Stimulated activated naive CD8-positive, alpha-beta T cell treated with anti-CD3 and anti-CD28 coated beads, Interleukin-15, amount 100 ng/mL, for 72 hours (primary cell): Measurements from ENCODE around the gene POLK.
"Not testable (repeated sequence)": the region's sequence is repeated elsewhere in the genome, so short reads cannot be mapped to it uniquely, and the experiment has no call there.

Experiments
- ATAC-seq: fragments of 150-1000 bp; cut with Tn5 transposase; 2 replicates; pipeline ENCODE4 v1.10.0; 2021; ENCODE audit warnings: mild to moderate bottlenecking, moderate library complexity
- DNase-seq, 2 donors: peaks; one replicate each; pipeline ENCODE4 v3.0.0; 2021 to 2022
- H3K27ac Mint-ChIP-seq, 2 donors: one replicate each; pipeline ENCODE4 v1.8.0; 2022; ENCODE audit warnings: mild to moderate bottlenecking in 2 of 2, mixed read lengths in 2 of 2, moderate library complexity in 2 of 2
- H3K27me3 Mint-ChIP-seq: one replicate; pipeline ENCODE4 v1.8.0; 2022; ENCODE audit warnings: mixed read lengths
- H3K4me1 Mint-ChIP-seq: one replicate; pipeline ENCODE4 v1.8.0; 2022; ENCODE audit warnings: mild to moderate bottlenecking, mixed read lengths
- H3K4me3 Mint-ChIP-seq, 2 donors: one replicate each; pipeline ENCODE4 v1.8.0; 2022; ENCODE audit warnings: mild to moderate bottlenecking in 2 of 2, mixed read lengths in 2 of 2, moderate library complexity in 1 of 2
- H3K9me3 Mint-ChIP-seq, 2 donors: one replicate each; pipeline ENCODE4 v1.8.0; 2022; ENCODE audit warnings: mixed read lengths in 2 of 2

The POLK gene

DNA sequence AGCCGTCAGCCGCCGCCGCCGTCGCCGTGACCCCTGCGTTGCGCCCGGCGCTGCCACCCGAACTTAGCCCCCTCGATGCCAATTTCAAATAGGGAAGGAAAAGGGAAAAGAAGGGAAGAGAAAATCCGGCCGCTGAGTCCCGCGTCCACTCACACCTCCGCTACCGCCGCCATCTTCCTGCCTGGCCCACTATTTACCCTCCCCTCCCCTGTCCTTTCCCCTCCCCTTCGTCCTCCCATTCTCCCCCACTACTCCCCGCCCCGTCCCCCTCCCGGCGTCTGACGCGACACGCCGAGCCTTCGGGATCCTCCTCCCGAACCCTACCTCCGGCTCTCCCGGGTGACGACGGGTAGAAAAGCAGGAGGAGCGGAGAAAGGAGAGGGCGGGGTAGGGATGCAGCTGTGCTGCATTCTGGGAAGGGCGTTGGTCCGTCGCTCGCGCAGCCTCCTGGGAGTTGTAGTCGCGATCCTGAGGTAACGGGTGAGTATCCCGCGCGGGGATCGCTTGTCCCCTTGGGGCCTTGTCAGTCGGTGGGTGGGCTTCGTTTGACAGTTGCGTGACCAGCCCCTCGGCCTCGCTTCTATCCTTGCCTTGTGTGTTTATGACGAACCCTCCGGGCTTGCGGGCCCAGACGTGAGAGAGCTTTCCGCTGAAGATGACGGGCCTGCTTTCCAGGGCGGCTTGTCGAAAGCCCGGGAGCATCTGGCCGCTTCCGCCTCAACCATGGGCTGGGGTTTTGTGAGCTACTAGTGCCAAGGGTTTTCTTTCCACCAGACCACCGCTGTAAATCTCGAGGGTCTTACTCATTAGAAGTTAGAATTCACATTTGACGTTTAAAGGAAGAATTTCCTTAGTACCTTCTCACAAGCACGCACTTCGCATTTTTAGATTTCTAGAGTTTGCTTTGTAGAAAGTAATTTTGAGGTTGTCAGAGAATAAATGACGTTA is at the start of gene POLK, which contains the start of gene CERT1:
Gene POLK (plus strand): TSS at position 457 of the 948 bp plus-strand sequence.
Gene CERT1 (minus strand): TSS at position 195 of the 948 bp plus-strand sequence. CDS start 422 bp downstream, outside the sequence.
- Mint-ChIP-seq H3K27ac (peak within 1 kb of the TSS; percentile 92 to 95), H3K4me1 (peaks cover 52% of the 10 kb centered on the region), H3K27me3 (no peaks in the 10 kb centered on the region), H3K4me3 (peak within 1 kb of the TSS; percentile 82 to 88), H3K9me3 (no peaks in the 10 kb centered on the region)
- peak; percentile 93 for ATAC-seq
- peak; percentile 91 to 96 for DNase-seq

DNA sequence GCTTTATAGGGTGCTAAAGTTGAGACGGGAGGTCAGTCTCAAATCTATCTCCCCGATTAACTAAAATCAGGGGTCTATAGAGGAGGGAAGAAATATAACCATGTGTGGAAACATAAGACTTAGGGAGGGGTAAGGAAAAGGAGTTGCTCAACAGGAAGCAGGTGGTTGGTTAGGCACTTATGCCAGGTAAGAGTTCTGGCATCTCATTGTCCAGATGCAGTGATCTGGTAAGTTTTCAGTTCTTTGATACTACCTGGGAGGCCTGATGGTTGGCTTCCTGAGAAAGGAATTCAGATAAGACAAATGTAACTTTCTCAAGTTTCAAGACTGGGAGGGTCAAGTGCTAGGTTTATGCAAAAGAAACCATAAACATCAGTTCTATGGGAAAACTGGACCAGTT is 48.0 kb upstream of the POLK start:
- no peak for ATAC-seq
- H3K4me3 Mint-ChIP-seq = no peak overlapping the region
- H3K9me3 Mint-ChIP-seq = peaks cover 6 to 10% of the 10 kb centered on the region in 2 donors
- no peak overlapping the region for H3K27ac Mint-ChIP-seq
- no peak for DNase-seq
- no peaks in the 10 kb centered on the region for H3K27me3 Mint-ChIP-seq
- peaks cover 43% of the 10 kb centered on the region for H3K4me1 Mint-ChIP-seq

DNA sequence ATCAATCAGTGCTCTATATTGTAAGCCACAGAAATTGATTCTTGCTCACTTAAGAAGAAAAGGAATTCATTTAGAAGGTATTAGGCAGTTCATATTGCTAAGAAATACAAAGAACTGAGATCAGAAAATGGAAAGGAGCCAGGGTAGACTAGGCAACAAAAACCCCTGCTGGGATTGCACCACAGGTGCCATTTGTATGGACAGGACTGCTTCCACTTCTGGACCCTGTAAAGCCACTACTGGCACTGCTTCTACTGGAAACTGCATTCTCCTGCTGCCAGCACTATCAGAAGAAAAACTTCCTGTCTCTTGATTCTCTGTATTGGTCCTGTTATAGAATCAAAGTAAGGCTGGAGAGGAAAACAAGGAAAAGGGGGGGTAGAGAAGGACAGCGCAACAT is 46.2 kb upstream of the POLK start:
- H3K27me3 Mint-ChIP-seq = no peaks in the 10 kb centered on the region
- peaks cover 43% of the 10 kb centered on the region for H3K4me1 Mint-ChIP-seq
- no peak for ATAC-seq
- peaks cover 18 to 24% of the 10 kb centered on the region in 2 donors for H3K9me3 Mint-ChIP-seq
- no peak overlapping the region for H3K4me3 Mint-ChIP-seq
- DNase-seq = no peak
- no peak overlapping the region for H3K27ac Mint-ChIP-seq

DNA sequence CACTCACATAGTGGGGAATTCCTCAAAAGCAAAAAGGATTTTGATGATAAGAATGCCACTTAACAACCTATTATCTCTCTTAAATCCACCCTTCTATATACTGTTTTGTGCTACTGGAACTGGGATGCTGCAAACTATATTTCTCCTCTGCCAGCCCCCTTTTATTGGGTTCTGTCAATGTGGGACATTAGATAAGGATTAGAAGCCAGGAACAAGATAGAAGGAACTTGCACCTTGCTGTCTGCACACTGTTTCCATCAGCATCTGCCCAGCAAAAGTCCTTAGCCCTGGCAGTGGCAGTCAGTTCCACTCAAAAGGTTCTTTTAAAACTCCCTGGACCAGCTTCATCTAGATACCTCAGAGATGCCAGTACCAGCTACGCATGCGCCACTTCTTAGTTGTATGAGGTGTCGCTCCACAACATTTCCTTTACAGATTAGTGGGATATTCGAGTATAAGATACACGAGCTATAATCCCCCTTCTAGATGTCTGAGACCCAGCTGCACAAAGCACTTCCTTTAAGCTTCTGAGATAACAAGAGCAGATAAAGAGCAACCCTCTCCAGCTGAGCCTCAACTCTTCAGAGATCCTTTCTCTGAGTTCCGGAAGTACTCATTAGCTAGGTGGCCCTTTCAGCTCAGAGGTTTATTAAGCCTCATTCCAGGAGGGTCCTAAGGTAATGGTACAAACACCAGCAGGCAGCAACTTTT is 45.5 kb upstream of the POLK start:
- peaks cover 24 to 31% of the 10 kb centered on the region in 2 donors for H3K9me3 Mint-ChIP-seq
- ATAC-seq = no peak
- H3K27ac Mint-ChIP-seq = peak overlapping the region in 1 of 2 donors; percentile 86
- no peak for DNase-seq
- peaks cover 43% of the 10 kb centered on the region for H3K4me1 Mint-ChIP-seq
- no peaks in the 10 kb centered on the region for H3K27me3 Mint-ChIP-seq
- H3K4me3 Mint-ChIP-seq = no peak overlapping the region

DNA sequence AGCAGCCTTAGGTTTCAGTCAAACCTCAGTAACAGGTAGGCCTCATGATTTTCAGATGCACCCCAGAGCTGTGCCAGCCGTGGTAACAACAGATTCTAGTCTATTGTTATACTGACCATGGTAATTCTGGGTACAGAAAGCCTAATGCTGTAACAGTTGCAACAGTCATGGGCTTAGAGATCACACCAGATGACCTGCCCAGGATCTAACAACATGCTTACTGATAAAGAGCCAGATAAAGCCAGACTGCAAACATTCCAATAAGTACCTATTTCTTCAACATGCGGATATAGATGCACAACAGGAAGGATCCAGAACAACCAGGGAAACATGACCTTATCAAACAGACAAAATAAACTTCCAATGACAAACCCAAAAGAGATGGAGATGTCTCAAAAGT is 43.1 kb upstream of the POLK start:
- peaks cover 26% of the 10 kb centered on the region for H3K4me1 Mint-ChIP-seq
- no peaks in the 10 kb centered on the region for H3K27me3 Mint-ChIP-seq
- H3K4me3 Mint-ChIP-seq = no peak overlapping the region
- ATAC-seq (no peak), DNase-seq (no peak)
- no peak overlapping the region for H3K27ac Mint-ChIP-seq
- peaks cover 20 to 31% of the 10 kb centered on the region in 2 donors for H3K9me3 Mint-ChIP-seq

DNA sequence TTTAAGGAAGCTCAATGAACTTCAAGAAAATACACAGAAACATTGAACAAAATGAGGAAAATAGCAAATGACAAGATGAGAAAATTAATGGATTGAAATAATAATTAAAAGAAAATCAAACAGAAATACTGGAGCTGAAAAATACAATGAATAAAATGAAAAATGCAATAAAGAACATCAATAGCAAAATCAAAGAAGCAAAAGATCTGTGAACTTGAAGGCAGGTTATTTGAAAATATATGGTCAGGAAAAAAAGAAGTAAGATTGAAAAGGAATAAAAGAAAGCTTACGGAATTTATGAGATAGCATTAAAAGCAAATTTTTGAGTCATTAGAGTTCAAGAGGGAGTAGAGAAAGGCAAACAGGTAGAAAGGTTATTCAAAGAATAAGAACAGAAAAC is 42.7 kb upstream of the POLK start:
- H3K27me3 Mint-ChIP-seq = no peaks in the 10 kb centered on the region
- peaks cover 20 to 31% of the 10 kb centered on the region in 2 donors for H3K9me3 Mint-ChIP-seq
- no peak overlapping the region for H3K27ac Mint-ChIP-seq
- H3K4me1 Mint-ChIP-seq = peaks cover 22% of the 10 kb centered on the region
- DNase-seq (no peak), ATAC-seq (no peak)
- H3K4me3 Mint-ChIP-seq = no peak overlapping the region

DNA sequence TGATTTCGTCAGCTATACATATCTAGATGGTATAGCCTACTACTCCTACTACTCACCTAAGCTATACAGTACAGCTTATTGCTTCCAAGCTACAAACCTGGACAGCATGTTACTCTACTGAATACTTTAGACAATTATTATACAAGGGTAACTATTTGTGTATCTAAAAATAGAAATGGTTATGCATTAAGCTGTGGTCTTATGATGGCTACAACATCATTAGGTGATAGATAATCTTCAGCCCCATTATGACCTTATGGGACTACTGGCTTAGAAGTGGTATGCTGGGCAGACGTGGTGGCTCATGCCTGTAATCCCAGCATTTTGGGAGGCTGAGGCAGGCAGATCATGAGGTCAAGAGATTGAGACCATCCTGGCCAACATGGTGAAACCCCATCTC is 40.5 kb upstream of the POLK start:
- DNase-seq (no peak), ATAC-seq (no peak)
- Mint-ChIP-seq H3K9me3 (peaks cover 20 to 31% of the 10 kb centered on the region in 2 donors), H3K27me3 (no peaks in the 10 kb centered on the region), H3K4me1 (peaks cover 10% of the 10 kb centered on the region), H3K27ac (no peak overlapping the region), H3K4me3 (no peak overlapping the region)

DNA sequence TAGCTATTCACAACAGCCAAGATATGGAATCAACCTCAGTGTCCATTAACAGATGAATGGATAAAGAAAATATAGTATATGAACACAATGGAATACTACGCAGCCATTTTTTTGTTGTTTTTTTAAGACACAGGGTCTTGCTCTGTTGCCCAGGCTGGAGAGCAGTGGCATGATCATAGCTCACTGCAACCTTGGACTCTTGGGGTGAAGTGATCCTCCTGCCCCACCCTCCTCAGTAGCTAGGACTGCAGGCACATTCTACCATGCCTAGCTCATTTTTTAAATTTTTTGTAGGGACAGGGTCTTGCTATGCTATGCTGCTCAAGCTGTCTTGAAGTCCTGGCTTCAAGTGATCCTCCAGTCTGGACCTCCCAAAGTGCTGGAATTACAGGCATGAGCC is 38.7 kb upstream of the POLK start:
- DNase-seq (no peak), ATAC-seq (no peak)
- peaks cover 3% of the 10 kb centered on the region for H3K4me1 Mint-ChIP-seq
- no peaks in the 10 kb centered on the region for H3K27me3 Mint-ChIP-seq
- no peak overlapping the region for H3K4me3 Mint-ChIP-seq
- no peak overlapping the region for H3K27ac Mint-ChIP-seq
- H3K9me3 Mint-ChIP-seq = peaks cover 20 to 31% of the 10 kb centered on the region in 2 donors

DNA sequence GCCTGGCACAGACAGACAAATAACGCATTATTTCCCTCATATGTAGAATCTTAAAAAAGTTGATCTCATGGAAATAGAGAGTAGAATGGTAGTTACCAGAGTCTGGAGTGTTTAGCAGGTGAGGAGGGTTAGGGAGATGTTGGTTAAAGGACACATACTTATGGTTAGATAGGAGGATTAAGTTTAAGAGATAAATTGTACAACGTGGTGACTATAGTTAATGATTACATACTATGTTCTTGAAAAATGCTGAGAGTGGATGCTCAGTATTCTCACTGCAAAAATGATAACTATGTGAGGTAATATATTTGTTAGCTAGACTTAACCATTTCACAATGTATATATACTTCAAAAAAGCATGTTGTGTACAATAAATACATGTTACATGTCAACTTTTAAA is 38.2 kb upstream of the POLK start:
- Mint-ChIP-seq H3K4me3 (no peak overlapping the region), H3K27ac (no peak overlapping the region), H3K9me3 (peaks cover 20 to 30% of the 10 kb centered on the region in 2 donors), H3K27me3 (no peaks in the 10 kb centered on the region), H3K4me1 (peaks cover 7% of the 10 kb centered on the region)
- DNase-seq = no peak
- no peak for ATAC-seq

DNA sequence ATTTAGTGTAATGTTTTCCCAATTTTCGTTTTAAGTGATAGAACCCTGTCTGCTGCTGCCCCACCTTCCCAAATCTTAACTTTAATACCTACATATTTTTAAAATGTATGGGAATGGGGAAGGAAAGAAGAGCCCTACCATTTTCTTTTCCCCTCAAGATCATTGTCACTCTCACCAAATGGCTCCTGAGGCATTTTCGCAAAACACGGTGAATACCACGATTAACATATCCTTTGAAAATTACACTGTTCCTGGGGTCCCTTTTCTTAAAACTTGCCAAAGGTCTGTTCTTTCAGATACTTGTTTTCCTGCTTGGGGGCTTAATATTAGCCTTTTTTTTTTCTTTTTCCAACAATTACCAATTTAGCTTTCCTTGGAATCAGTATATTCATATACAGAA is 36.3 kb upstream of the POLK start:
- Mint-ChIP-seq H3K27ac (no peak overlapping the region), H3K9me3 (peaks cover 7 to 14% of the 10 kb centered on the region in 2 donors), H3K4me3 (no peak overlapping the region), H3K4me1 (peaks cover 9% of the 10 kb centered on the region), H3K27me3 (no peaks in the 10 kb centered on the region)
- ATAC-seq (no peak), DNase-seq (no peak)

DNA sequence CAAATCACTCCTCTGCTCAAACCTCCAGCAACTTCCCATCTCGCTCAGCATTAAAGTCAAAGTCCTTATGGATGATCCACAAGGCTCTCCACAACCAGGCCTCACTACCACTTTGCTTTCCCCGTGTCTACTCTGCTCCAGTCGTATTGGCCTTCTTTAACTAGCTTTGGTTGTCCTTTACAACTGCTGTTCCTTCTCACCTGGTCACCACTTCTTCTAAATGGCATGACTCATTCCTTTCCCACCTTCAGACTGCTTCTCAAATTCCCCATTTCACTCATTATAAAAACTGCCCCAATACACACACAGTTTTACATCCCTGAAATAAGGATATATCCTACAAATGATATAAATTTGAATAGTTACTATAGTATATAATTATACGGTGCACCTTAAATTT is 30.7 kb upstream of the POLK start:
- no peak for DNase-seq
- Mint-ChIP-seq H3K4me1 (peaks cover 33% of the 10 kb centered on the region), H3K4me3 (no peak overlapping the region), H3K27me3 (no peaks in the 10 kb centered on the region), H3K9me3 (peaks cover 16 to 33% of the 10 kb centered on the region in 2 donors), H3K27ac (peak overlapping the region in 1 of 2 donors; percentile 34)
- no peak for ATAC-seq

DNA sequence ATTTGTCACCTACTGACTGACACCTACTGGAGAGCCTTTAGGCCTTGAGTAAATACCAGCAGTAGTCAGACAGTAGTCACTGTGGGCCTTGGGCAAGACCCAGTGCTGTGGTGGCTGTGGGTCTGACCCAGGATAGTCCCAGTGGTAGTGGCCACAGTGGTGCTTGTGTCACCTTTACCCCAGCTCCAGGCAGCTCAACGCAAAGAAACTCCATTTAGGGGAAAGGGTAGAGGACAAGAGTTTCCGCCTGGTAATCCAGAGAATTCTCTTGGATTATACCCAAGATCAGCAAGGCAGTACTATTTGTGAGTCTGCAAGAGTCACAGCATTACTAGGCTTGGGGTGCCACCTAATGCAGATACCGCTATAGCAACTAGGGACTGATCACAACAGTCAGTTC is 29.2 kb upstream of the POLK start:
- ATAC-seq = no peak
- DNase-seq = no peak
- Mint-ChIP-seq H3K27me3 (no peaks in the 10 kb centered on the region), H3K9me3 (peaks cover 30 to 47% of the 10 kb centered on the region in 2 donors), H3K4me1 (peaks cover 48% of the 10 kb centered on the region), H3K27ac (no peak overlapping the region), H3K4me3 (no peak overlapping the region)

DNA sequence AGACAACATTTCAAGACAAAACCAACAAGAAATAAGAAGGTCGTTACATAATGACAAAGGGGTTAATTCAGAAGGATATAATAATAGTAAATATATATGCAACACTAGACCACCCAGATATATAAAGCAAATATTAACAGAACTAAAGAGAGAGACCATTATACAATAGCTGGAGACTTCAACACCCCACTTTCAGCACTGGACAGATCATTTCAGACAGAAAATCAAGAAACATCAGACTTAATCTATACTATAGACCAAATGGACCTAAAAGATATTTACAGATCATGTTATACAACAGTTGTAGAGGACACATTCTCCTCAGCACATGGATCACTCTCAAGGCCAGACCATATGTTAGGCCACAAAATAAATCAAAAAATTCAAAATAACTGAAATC is 27.1 kb upstream of the POLK start:
- ATAC-seq (no peak), DNase-seq (no peak)
- H3K27ac Mint-ChIP-seq = no peak overlapping the region
- H3K9me3 Mint-ChIP-seq = peaks cover 45 to 63% of the 10 kb centered on the region in 2 donors
- H3K4me1 Mint-ChIP-seq = peaks cover 42% of the 10 kb centered on the region
- no peaks in the 10 kb centered on the region for H3K27me3 Mint-ChIP-seq
- no peak overlapping the region for H3K4me3 Mint-ChIP-seq

DNA sequence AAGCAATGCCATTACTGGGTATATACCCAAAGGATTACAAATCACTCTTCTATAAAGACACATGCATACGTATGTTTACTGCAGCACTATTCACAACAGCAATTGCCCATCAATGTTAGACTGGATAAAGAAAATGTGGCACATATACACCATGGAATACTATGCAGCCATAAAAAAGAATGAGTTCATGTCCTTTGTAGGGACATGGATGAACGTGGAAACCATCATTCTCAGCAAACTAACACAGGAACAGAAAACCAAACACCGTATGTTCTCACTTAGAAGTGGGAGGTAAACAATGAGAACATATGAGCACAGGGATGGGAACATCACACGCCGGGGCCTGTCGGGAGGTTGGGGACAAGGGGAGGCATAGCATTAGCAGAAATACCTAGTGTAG is 21.8 kb upstream of the POLK start:
- Mint-ChIP-seq H3K9me3 (peaks cover 41 to 53% of the 10 kb centered on the region in 2 donors), H3K4me1 (peaks cover 28% of the 10 kb centered on the region)
- not testable (repeated sequence) for H3K4me3 Mint-ChIP-seq

DNA sequence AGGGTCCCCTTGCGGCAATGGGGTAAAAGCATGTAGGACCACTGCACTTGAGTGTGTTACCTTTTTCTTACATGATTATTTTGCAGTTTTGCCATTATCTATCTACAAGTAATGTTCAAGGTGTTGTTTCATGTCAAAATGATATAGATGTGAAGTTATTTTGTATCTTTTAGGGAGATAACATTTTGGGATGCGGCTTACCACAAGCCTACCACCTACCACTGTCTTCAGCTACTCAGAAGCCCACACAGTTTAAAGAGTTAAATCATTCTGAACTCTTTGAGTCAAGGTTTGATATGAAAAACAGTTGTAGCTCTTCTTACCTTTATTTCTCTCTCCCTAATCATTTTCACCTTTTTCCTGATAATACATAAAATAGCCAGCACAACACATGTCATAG is 20.1 kb upstream of the POLK start:
- Mint-ChIP-seq H3K4me1 (peaks cover 20% of the 10 kb centered on the region), H3K9me3 (peaks cover 34 to 40% of the 10 kb centered on the region in 2 donors), H3K4me3 (no peak overlapping the region), H3K27me3 (no peaks in the 10 kb centered on the region), H3K27ac (no peak overlapping the region)
- ATAC-seq = no peak
- DNase-seq = no peak

More for the DNA sequence above, 21.8 kb upstream of the POLK start:
- ATAC-seq, H3K27ac Mint-ChIP-seq, DNase-seq, H3K27me3 Mint-ChIP-seq: not testable (repeated sequence)

DNA sequence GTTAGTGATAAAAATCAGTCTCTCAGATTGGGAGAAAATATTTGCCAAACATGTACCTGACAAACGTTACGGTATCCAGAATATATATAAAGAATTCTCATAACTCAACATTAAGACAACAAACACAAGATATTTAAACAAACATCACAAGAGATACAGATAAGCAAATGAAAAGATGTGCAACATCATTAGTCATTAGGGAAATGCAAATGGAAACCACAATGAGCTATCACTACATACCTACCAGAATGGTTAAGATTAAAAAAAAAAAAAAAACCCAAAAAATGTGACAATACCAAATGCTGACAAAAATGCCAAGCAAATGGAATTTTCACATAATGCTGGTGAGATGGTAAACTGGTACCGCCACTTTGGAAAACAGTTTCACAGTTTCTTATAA is 15.7 kb upstream of the POLK start:
- peaks cover under 1 to 14% of the 10 kb centered on the region in 2 donors for H3K9me3 Mint-ChIP-seq
- no peak overlapping the region for H3K27ac Mint-ChIP-seq
- H3K27me3 Mint-ChIP-seq = no peaks in the 10 kb centered on the region
- ATAC-seq (no peak), DNase-seq (no peak)
- peaks cover 18% of the 10 kb centered on the region for H3K4me1 Mint-ChIP-seq
- H3K4me3 Mint-ChIP-seq = no peak overlapping the region
